ENCODE data around the gene ZNF609. TPM values are rescaled to one million over a fixed set of nuclear protein-coding genes. Genes with fewer than 3 reads are reported as not detected.
A peak's percentile ranks its signal among the peaks of the same experiment; 100 is the strongest.

Gene ZNF609
- total RNA-seq, 1 experiment from 2014 or later = 31.0 TPM

DNA sequence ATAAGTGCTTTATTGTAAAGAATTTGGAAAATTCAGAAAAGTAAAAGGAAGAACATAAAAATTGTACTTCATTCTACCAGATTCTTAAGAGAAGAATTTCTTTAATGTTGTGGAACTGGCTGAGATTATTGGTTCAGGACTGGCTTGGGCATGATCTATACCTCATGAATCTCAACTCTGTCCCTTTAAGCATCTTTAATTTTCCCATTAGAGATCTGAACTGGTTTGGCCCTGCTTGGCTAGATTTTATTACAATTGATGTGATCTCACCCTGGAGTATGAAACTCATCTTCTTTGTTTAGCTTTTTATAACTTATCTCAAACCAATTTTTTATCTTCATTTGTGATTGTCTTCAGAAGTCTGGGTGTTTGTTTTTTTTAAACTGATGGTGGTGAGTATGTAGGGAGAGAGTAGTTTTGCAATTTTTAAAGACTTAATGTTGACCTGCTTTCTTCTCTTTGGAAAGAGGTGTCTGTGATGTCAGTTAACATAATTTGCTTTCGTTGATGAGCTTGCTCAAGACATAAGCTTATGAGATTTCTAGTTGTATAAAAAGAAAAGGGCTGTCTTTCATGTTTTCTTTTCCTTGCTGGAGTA, 61.9 kb downstream of the ZNF609 start:
- Histone ChIP-seq H2AFZ (ENCODE audit: low read depth, low read length, poor library complexity, severe bottlenecking) (no peak overlapping the region), H3K9me2 (ENCODE audit: insufficient read depth) (no peaks in the 10 kb centered on the region), H3K9ac (ENCODE audit: low read length) (no peak overlapping the region), H3K4me3 (replicated peaks in 1 of 2; ENCODE audit: low read depth in 1 of 2, low read length in 2 of 2) (no peak overlapping the region), H3K4me1 (ENCODE audit: control insufficient read depth in 1 of 2, insufficient read depth in 2 of 2, low read length in 2 of 2) (peaks cover 55 to 56% of the 10 kb centered on the region in 2 experiments), H3K36me3 (ENCODE audit: control insufficient read depth in 1 of 2, insufficient read depth in 2 of 2, low read length in 2 of 2) (no peaks in the 10 kb centered on the region; a peak in 1 of 4 replicates), H3K27ac (ENCODE audit: low read depth, low read length) (peak overlapping the region; percentile 39; the same call in 1 of the 2 replicates), H3K27me3 (ENCODE audit: insufficient read depth, low read length) (no peaks in the 10 kb centered on the region), H4K20me1 (ENCODE audit: insufficient read depth) (0 out of 2 replicates have a peak, but pooled peaks cover 12% of the 10 kb centered on the region), H3K79me2 (ENCODE audit: insufficient read depth, low read length) (peaks cover 85% of the 10 kb centered on the region), H3K4me2 (ENCODE audit: low read length) (peak overlapping the region; percentile 34), H3K9me3 (ENCODE audit: control insufficient read depth in 1 of 2, insufficient read depth in 1 of 2, low read depth in 1 of 2, low read length in 2 of 2) (no peaks in the 10 kb centered on the region)
- CTCF ChIA-PET = no interaction called here
- no TSS peak for BruUV-seq (replicated peaks)
- RAD21 ChIA-PET (ENCODE audit: low non-redundant PET in 1 of 2, low total read pairs in 2 of 2, uncharacterized antibody in 2 of 2, unreplicated experiment in 2 of 2) = no interaction called here
- POLR2A ChIA-PET = no interaction called here
- ATAC-seq (peak; percentile 45; the same call in 1 of the 2 replicates), DNase-seq (ENCODE audit: low read depth, low spot score) (no peak)
- intact Hi-C loops (cut with micrococcal nuclease) = no loop called here
- TF ChIP-seq ZFX (IDR thresholded peaks at IDR 0.05) (no peak), FOSL1 (IDR thresholded peaks at IDR 0.05; ENCODE audit: low read depth) (no peak), JUND (IDR thresholded peaks at IDR 0.05) (no peak)
- TF ChIP-seq, protein P1, sequence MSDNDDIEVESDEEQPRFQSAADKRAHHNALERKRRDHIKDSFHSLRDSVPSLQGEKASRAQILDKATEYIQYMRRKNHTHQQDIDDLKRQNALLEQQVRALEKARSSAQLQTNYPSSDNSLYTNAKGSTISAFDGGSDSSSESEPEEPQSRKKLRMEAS (IDR thresholded peaks at IDR 0.05) = no peak

DNA sequence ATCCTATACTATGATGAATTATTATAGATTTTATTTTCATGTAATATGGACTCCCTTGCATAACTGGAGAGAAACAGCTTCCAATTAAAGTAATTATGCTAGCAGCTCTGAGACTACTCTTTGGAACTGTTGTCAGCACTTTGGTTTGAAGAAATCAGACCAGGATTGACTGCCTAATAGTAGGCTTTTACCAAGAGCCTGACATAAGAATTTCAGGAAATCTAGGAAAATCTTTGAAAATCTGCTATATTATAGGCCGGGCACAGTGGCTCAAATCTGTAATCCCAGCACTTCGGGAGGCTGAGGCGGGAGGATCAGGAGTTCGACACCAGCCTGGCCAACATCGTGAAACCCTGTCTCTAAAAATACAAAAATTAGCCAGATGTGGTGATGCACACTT, 62.9 kb downstream of the ZNF609 start:
- ChIA-PET RAD21 (ENCODE audit: low non-redundant PET in 1 of 2, low total read pairs in 2 of 2, uncharacterized antibody in 2 of 2, unreplicated experiment in 2 of 2) (no interaction called here), CTCF (no interaction called here), POLR2A (no interaction called here)
- H3K4me1 ChIP-seq (ENCODE audit: control insufficient read depth in 1 of 2, insufficient read depth in 2 of 2, low read length in 2 of 2) = peaks cover 56 to 60% of the 10 kb centered on the region in 2 experiments
- intact Hi-C loops (cut with micrococcal nuclease) = no loop called here
- DNase-seq (ENCODE audit: low read depth, low spot score) = no peak
- H3K4me2 ChIP-seq (ENCODE audit: low read length) = no peak overlapping the region
- H3K9ac ChIP-seq (ENCODE audit: low read length) = no peak overlapping the region
- H2AFZ ChIP-seq (ENCODE audit: low read depth, low read length, poor library complexity, severe bottlenecking) = no peak overlapping the region
- H3K9me2 ChIP-seq (ENCODE audit: insufficient read depth) = no peaks in the 10 kb centered on the region
- 0 out of 2 replicates have a peak, but pooled peaks cover 12% of the 10 kb centered on the region for H4K20me1 ChIP-seq (ENCODE audit: insufficient read depth)
- ATAC-seq = no peak
- H3K79me2 ChIP-seq (ENCODE audit: insufficient read depth, low read length) = peaks cover 87% of the 10 kb centered on the region
- no TSS peak for BruUV-seq (replicated peaks)
- H3K27ac ChIP-seq (ENCODE audit: low read depth, low read length) = no peak overlapping the region
- H3K4me3 ChIP-seq (replicated peaks in 1 of 2; ENCODE audit: low read depth in 1 of 2, low read length in 2 of 2) = no peak overlapping the region
- H3K27me3 ChIP-seq (ENCODE audit: insufficient read depth, low read length) = no peaks in the 10 kb centered on the region
- no peaks in the 10 kb centered on the region for H3K9me3 ChIP-seq (ENCODE audit: control insufficient read depth in 1 of 2, insufficient read depth in 1 of 2, low read depth in 1 of 2, low read length in 2 of 2)
- no peaks in the 10 kb centered on the region; a peak in 1 of 4 replicates for H3K36me3 ChIP-seq (ENCODE audit: control insufficient read depth in 1 of 2, insufficient read depth in 2 of 2, low read length in 2 of 2)
- TF ChIP-seq, protein P2, sequence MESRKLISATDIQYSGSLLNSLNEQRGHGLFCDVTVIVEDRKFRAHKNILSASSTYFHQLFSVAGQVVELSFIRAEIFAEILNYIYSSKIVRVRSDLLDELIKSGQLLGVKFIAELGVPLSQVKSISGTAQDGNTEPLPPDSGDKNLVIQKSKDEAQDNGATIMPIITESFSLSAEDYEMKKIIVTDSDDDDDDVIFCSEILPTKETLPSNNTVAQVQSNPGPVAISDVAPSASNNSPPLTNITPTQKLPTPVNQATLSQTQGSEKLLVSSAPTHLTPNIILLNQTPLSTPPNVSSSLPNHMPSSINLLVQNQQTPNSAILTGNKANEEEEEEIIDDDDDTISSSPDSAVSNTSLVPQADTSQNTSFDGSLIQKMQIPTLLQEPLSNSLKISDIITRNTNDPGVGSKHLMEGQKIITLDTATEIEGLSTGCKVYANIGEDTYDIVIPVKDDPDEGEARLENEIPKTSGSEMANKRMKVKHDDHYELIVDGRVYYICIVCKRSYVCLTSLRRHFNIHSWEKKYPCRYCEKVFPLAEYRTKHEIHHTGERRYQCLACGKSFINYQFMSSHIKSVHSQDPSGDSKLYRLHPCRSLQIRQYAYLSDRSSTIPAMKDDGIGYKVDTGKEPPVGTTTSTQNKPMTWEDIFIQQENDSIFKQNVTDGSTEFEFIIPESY (IDR thresholded peaks at IDR 0.05; ENCODE audit: extremely low read depth, insufficient replicate concordance, low read length) = no peak
- TF ChIP-seq TCF7L2 (IDR thresholded peaks at IDR 0.05; ENCODE audit: borderline replicate concordance, extremely low read depth, insufficient read depth, insufficient read length) = no peak
- TF ChIP-seq POLR2AphosphoS5 (IDR thresholded peaks at IDR 0.05; ENCODE audit: low read depth, low read length) = no peak
- TF ChIP-seq JUND (IDR thresholded peaks at IDR 0.05) = no peak
- no peak for TF ChIP-seq FOSL1 (IDR thresholded peaks at IDR 0.05; ENCODE audit: low read depth)
- no peak for TF ChIP-seq SP1 (IDR thresholded peaks at IDR 0.05; ENCODE audit: low read depth)
- TF ChIP-seq RAD21 (IDR thresholded peaks at IDR 0.05; ENCODE audit: low read depth) = no peak
- TF ChIP-seq YY1 (IDR thresholded peaks at IDR 0.05; ENCODE audit: extremely low read depth, insufficient replicate concordance, low read depth, low read length) = no peak
- TF ChIP-seq CEBPB (IDR thresholded peaks at IDR 0.05; ENCODE audit: low read depth) = no peak
- TF ChIP-seq, protein P3, sequence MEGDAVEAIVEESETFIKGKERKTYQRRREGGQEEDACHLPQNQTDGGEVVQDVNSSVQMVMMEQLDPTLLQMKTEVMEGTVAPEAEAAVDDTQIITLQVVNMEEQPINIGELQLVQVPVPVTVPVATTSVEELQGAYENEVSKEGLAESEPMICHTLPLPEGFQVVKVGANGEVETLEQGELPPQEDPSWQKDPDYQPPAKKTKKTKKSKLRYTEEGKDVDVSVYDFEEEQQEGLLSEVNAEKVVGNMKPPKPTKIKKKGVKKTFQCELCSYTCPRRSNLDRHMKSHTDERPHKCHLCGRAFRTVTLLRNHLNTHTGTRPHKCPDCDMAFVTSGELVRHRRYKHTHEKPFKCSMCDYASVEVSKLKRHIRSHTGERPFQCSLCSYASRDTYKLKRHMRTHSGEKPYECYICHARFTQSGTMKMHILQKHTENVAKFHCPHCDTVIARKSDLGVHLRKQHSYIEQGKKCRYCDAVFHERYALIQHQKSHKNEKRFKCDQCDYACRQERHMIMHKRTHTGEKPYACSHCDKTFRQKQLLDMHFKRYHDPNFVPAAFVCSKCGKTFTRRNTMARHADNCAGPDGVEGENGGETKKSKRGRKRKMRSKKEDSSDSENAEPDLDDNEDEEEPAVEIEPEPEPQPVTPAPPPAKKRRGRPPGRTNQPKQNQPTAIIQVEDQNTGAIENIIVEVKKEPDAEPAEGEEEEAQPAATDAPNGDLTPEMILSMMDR (IDR thresholded peaks at IDR 0.05 in 2 of 3, conservative IDR thresholded peaks at IDR 0.05 in 1 of 3; ENCODE audit: borderline replicate concordance in 1 of 3, insufficient read depth in 1 of 3, low read depth in 2 of 3, low read length in 2 of 3) = no peak
